ENCODE measurements around the gene SFTPB.
"Not testable (repeated sequence)": the region's sequence is repeated elsewhere in the genome, so short reads cannot be mapped to it uniquely, and the experiment has no call there.

Gene SFTPB

DNA sequence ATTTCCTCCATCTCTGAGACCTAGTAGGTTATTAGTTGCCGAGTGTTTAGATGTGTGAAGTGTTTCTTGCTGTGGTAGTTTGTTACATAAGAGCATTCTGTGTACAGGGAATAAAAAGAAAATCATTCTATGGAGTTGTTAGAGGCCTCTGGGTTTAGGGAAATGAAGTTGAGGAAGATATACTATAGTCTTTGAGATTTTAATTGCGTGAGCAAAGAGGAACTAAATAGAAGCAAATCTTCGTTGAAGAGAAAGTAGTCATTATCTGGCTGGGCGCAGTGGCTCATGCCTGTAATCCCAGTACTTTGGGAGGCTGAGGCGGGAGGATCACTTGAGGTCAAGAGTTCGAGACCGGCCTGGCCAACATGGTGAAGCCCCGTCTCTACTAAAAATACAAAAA, 33.0 kb downstream of the SFTPB start:
- DNase-seq (ENCODE audit: low spot score) = no peak
- TF ChIP-seq CTCF (IDR thresholded peaks at IDR 0.05; ENCODE audit: extremely low read depth, missing control alignments) = no peak

DNA sequence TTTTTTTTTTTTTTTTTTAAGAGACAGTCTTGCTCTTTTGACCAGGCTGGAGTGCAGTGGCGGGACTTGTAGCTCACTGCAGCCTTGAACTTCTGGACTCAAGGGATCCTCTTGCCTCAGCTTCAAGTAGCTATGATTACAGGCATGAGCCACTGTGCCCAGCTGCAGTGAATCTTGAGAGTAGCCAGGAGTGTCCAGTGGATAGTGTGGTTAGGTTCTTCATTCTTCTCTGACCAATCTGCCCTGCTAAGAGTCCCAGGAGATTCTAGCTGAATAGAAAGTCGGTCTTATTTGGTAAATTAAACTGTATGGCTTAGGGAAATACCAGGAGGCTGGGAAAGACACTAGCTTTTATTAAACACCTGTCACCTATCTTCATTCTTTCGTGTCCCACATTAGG, 36.7 kb downstream of the SFTPB start:
- DNase-seq (ENCODE audit: low spot score) = no peak
- no peak for TF ChIP-seq CTCF (IDR thresholded peaks at IDR 0.05; ENCODE audit: extremely low read depth, missing control alignments)

DNA sequence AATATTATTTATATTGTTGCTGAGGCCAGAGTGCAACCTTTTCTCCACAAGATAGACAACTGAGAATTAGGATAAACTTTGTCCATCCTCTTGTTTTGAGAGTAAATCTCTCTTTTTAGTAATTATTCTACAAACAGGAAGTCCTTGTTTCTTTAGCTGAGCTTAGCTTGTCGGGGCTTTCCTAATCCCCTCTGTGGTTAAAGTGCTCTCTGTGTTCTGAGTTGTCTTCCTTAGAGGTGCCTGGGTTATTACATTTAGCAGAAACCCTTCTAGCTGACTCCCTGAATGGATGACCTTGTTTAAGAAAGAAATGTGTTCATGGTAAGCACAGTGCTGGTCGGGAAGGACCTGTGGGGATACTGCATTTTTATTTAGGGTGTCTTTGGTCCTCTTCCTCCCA, 39.3 kb downstream of the SFTPB start:
- no peak for TF ChIP-seq CTCF (IDR thresholded peaks at IDR 0.05; ENCODE audit: extremely low read depth, missing control alignments)
- DNase-seq (ENCODE audit: low spot score) = peak; percentile 54

- DNase-seq (ENCODE audit: low spot score) = no peak
- no peak for TF ChIP-seq CTCF (IDR thresholded peaks at IDR 0.05; ENCODE audit: extremely low read depth, missing control alignments)
These were observed 44.0 kb downstream of the SFTPB start for GRCh38 chr2:85623991-85624390.

DNA sequence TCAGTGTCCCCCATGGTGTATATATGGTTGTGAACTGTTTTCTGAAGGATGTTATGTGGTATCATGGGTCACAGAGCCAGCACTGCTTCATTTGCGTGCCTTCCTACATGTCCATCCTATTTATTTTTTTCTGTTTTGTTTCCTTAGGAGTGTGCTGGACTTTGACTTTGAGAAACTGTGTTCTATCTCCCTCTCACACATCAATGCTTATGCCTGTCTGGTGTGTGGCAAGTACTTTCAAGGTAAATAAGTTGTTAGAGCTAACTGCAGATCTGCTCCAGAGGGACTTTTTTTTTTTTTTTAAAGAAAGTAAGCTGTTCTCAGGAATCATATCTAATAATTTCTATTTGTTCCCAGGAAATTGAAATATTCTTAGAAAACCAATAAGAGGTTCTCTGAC, 46.7 kb downstream of the SFTPB start:
- no peak for DNase-seq (ENCODE audit: low spot score)
- no peak for TF ChIP-seq CTCF (IDR thresholded peaks at IDR 0.05; ENCODE audit: extremely low read depth, missing control alignments)

DNA sequence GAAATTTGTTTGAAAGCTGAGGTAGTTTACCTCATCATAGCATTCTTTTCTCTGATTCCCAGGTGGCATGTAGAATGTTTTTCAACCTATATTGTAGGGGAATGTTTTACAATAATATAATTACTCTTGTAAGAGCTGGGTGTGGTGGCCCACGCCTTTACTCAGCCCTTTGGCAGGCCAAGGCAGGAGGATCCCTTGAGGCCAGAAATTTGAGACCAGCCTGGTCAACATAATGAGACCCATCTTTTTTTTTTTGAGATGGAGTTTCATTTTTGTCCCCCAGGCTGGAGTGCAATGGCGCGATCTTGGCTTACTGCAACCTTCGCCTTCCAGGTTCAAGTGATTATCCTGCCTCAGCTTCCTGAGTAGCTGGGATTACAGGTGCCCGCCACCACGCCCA, 48.4 kb downstream of the SFTPB start:
- TF ChIP-seq CTCF (IDR thresholded peaks at IDR 0.05; ENCODE audit: extremely low read depth, missing control alignments) = no peak
- no peak for DNase-seq (ENCODE audit: low spot score)

DNA sequence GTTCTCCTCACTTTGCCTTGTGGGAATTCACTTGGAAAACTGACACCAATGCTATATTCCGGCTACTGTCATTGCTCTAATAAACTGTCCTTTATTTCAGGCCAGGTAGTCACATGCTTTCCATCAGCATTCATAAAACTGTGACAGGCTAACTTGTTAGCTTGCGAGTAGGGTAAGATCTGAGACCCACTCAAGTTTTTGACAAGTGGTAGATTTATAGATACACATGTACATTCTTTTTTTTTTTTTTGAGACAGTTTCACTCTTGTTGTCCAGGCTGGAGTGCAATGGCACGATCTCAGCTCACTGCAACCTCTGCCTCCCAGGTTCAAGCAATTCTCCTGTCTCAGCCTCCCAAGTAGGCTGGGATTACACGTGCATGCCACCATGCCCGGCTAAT, 50.3 kb downstream of the SFTPB start:
- not testable (repeated sequence) for DNase-seq (ENCODE audit: low spot score)

GRCh38 chr2:85615413-85615728, 52.6 kb downstream of the SFTPB start:
- no peak for TF ChIP-seq CTCF (IDR thresholded peaks at IDR 0.05; ENCODE audit: extremely low read depth, missing control alignments)
- no peak for DNase-seq (ENCODE audit: low spot score)

- DNase-seq (ENCODE audit: low spot score) = not testable (repeated sequence)
These were observed 53.2 kb downstream of the SFTPB start for GRCh38 chr2:85614757-85615156.

Data from GM20000 (cell line).